H1 (cell line): ENCODE measurements around the gene ATF3. TPM values are rescaled to one million over a fixed set of nuclear protein-coding genes. Genes with fewer than 3 reads are reported as not detected.
A peak's percentile ranks its signal among the peaks of the same experiment; 100 is the strongest.

Source experiments
- CTCF ChIA-PET: fragments of 300-600 bp; sonication (Branson Sonifier 250); formaldehyde crosslinking; loops from one replicate; lab custom pipeline; 2021; ENCODE audit not compliant: partially characterized antibody; lab: Charles Lee
- POLR2A ChIA-PET: fragments of 300-600 bp; sonication (Branson Sonifier 250); formaldehyde crosslinking; loops from one replicate; lab custom pipeline; 2021; ENCODE audit warnings: inconsistent platforms; ENCODE audit not compliant: partially characterized antibody; lab: Charles Lee
- DNase-seq, 2 experiments: peaks; one replicate each; pipeline versions ENCODE4 v3.0.0 to v3.0.0-alpha.2; 2010 to 2022; ENCODE audit warnings: low spot score in 2 of 2, low read depth in 1 of 2, mixed read lengths in 1 of 2
- FAIRE-seq: peaks from 2 replicates; lab custom pipeline; 2011; peaks lifted over from hg19 to GRCh38; lab: Jason Lieb, UNC
- H2AFZ ChIP-seq: 2 replicates; pipeline ENCODE4 v1.8.1; 2012; ENCODE audit warnings: low read length, inconsistent platforms
- H2AK5ac ChIP-seq: 2 replicates; pipeline ENCODE4 v1.6.1; 2013; ENCODE audit warnings: low read depth, low read length
- H2BK120ac ChIP-seq: replicated peaks from 2 replicates; pipeline ENCODE3; 2013; ENCODE audit warnings: low read depth, low read length, inconsistent platforms
- H2BK12ac ChIP-seq: 2 replicates; pipeline ENCODE4 v1.6.1; 2013; ENCODE audit warnings: low read depth, low read length
- H2BK15ac ChIP-seq: 2 replicates; pipeline ENCODE4 v1.6.1; 2013; ENCODE audit warnings: low read length
- H2BK20ac ChIP-seq: 2 replicates; pipeline ENCODE4 v1.6.1; 2013; ENCODE audit warnings: low read length
- H2BK5ac ChIP-seq: 2 replicates; pipeline ENCODE4 v1.6.1; 2013; ENCODE audit warnings: low read depth, low read length
- H3K14ac ChIP-seq: 2 replicates; pipeline ENCODE4 v1.6.1; 2013; ENCODE audit warnings: inconsistent platforms; ENCODE audit not compliant: insufficient read length
- H3K18ac ChIP-seq: 2 replicates; pipeline ENCODE4 v1.6.1; 2013; ENCODE audit warnings: low read length; ENCODE audit errors: extremely low read depth
- H3K23ac ChIP-seq: 2 replicates; pipeline ENCODE4 v1.6.1; 2013; ENCODE audit warnings: inconsistent platforms; ENCODE audit not compliant: insufficient read length
- H3K23me2 ChIP-seq: 2 replicates; pipeline ENCODE4 v1.6.1; 2013; ENCODE audit warnings: low read depth, low read length
- H3K27ac ChIP-seq: 2 replicates; pipeline ENCODE4 v1.6.1; 2011; ENCODE audit warnings: low read depth, low read length, inconsistent platforms
- H3K27me3 ChIP-seq, 4 experiments: replicated peaks in 1 of 4; 1 replicate in 1 of 4; 2 replicates in 3 of 4; pipeline versions ENCODE4 v1.6.1 to v1.8.1; 2011 to 2013; ENCODE audit warnings: low read length in 3 of 4, mild to moderate bottlenecking in 3 of 4, inconsistent platforms in 2 of 4, mixed read lengths in 2 of 4, moderate library complexity in 1 of 4; ENCODE audit not compliant: control insufficient read depth in 3 of 4, insufficient read depth in 3 of 4; ENCODE audit errors: extremely low read depth in 1 of 4
- H3K36me3 ChIP-seq, 4 experiments: 2 replicates each; pipeline versions ENCODE4 v1.6.1 to v1.8.1; 2011 to 2013; ENCODE audit warnings: mild to moderate bottlenecking in 4 of 4, low read length in 3 of 4, moderate library complexity in 2 of 4, control low read depth in 1 of 4, inconsistent platforms in 1 of 4; ENCODE audit not compliant: insufficient read depth in 4 of 4, control insufficient read depth in 2 of 4
- H3K4ac ChIP-seq: replicated peaks from 2 replicates; pipeline ENCODE3; 2013; ENCODE audit warnings: low read length, low read depth, mixed read lengths, inconsistent platforms; ENCODE audit not compliant: insufficient read length
- H3K4me1 ChIP-seq, 4 experiments: replicated peaks in 1 of 4; 1 replicate in 1 of 4; 2 replicates in 3 of 4; pipeline versions ENCODE4 v1.6.1 to v1.8.1; 2011 to 2013; ENCODE audit warnings: low read length in 3 of 4, inconsistent platforms in 2 of 4, mixed read lengths in 1 of 4; ENCODE audit not compliant: insufficient read depth in 4 of 4, control insufficient read depth in 3 of 4
- H3K4me2 ChIP-seq, 2 experiments: 2 replicates each; pipeline versions ENCODE4 v1.6.1 to v1.8.1; 2011 to 2013; ENCODE audit warnings: low read depth in 2 of 2, low read length in 2 of 2, control low read depth in 1 of 2, inconsistent platforms in 1 of 2, mild to moderate bottlenecking in 1 of 2; ENCODE audit not compliant: insufficient read depth in 1 of 2
- H3K4me3 ChIP-seq, 4 experiments: fragments of 200-600, 300-600 bp in 1 of 4; sonication (generic), shearing (Covaris generic), sonication (Bioruptor Twin) in 1 of 4; 2 replicates each; pipeline versions ENCODE4 v1.5.1 to v1.8.1; 2011 to 2016; ENCODE audit warnings: low read length in 4 of 4, low read depth in 3 of 4, control low read depth in 2 of 4, inconsistent platforms in 2 of 4, mild to moderate bottlenecking in 2 of 4, mixed read lengths in 1 of 4, moderate library complexity in 1 of 4; ENCODE audit not compliant: insufficient read depth in 2 of 4; ENCODE audit errors: extremely low read depth in 1 of 4
- H3K56ac ChIP-seq: replicated peaks from 2 replicates; pipeline ENCODE3; 2013; ENCODE audit warnings: low read depth, mild to moderate bottlenecking, mixed read lengths, low read length, inconsistent platforms; ENCODE audit not compliant: insufficient read length
- H3K79me1 ChIP-seq: 2 replicates; pipeline ENCODE4 v1.6.1; 2013; ENCODE audit warnings: low read depth, low read length, control low read depth
- H3K79me2 ChIP-seq, 2 experiments: 2 replicates each; pipeline versions ENCODE4 v1.6.1 to v1.8.1; 2012 to 2013; ENCODE audit warnings: low read length in 2 of 2, mild to moderate bottlenecking in 2 of 2, inconsistent platforms in 1 of 2; ENCODE audit not compliant: insufficient read depth in 2 of 2, control insufficient read depth in 1 of 2
- H3K9ac ChIP-seq, 4 experiments: replicated peaks in 1 of 4; 1 replicate in 1 of 4; 2 replicates in 3 of 4; pipeline versions ENCODE4 v1.6.1 to v1.8.1; 2011 to 2013; ENCODE audit warnings: low read depth in 3 of 4, low read length in 3 of 4, control low read depth in 2 of 4, mild to moderate bottlenecking in 2 of 4, moderate library complexity in 2 of 4, inconsistent platforms in 1 of 4; ENCODE audit errors: extremely low read depth in 1 of 4
- H3K9me3 ChIP-seq, 2 experiments: 2 replicates each; pipeline versions ENCODE4 v1.6.1 to v1.8.1; 2012 to 2013; ENCODE audit warnings: mild to moderate bottlenecking in 2 of 2, moderate library complexity in 2 of 2, control low read depth in 1 of 2, inconsistent platforms in 1 of 2, low read depth in 1 of 2, low read length in 1 of 2, mixed read lengths in 1 of 2; ENCODE audit not compliant: insufficient read depth in 2 of 2
- H4K20me1 ChIP-seq, 2 experiments: replicated peaks in 1 of 2; 2 replicates each; pipeline versions ENCODE3 to v1.8.1; 2011 to 2013; ENCODE audit warnings: inconsistent platforms in 2 of 2, low read length in 2 of 2, mild to moderate bottlenecking in 1 of 2; ENCODE audit not compliant: insufficient read depth in 2 of 2, control insufficient read depth in 1 of 2
- H4K5ac ChIP-seq: 2 replicates; pipeline ENCODE4 v1.6.1; 2013; ENCODE audit warnings: low read length, low read depth, mixed read lengths, inconsistent platforms; ENCODE audit not compliant: insufficient read length
- H4K8ac ChIP-seq: 2 replicates; pipeline ENCODE4 v1.8.0; 2013; ENCODE audit warnings: mild to moderate bottlenecking, moderate library complexity, low read length, inconsistent platforms; ENCODE audit not compliant: insufficient read depth; ENCODE audit errors: extremely low read depth
- H4K91ac ChIP-seq: replicated peaks from 2 replicates; pipeline ENCODE3; 2013; ENCODE audit warnings: low read length, mixed read lengths, inconsistent platforms; ENCODE audit not compliant: insufficient read length
- BCL11A ChIP-seq, 2 experiments: IDR thresholded peaks; one replicate each; pipeline ENCODE4 v1.6.1; 2011; ENCODE audit warnings: low read depth in 2 of 2, low read length in 2 of 2, mild to moderate bottlenecking in 2 of 2
- CBX5 ChIP-seq: fragments of 300-800, 300-1000 bp; sonication (generic); IDR thresholded peaks from 2 replicates; pipeline ENCODE4 v1.7.1; 2016; ENCODE audit warnings: antibody characterized with exemption, low read length, low read depth
- CBX8 ChIP-seq: fragments of 300-800, 300-1000 bp; sonication (generic); IDR thresholded peaks from 2 replicates; pipeline ENCODE4 v1.7.1; 2016; ENCODE audit warnings: low read depth, low read length, borderline replicate concordance
- CTBP2 ChIP-seq: IDR thresholded peaks from 2 replicates; pipeline ENCODE4 v1.7.0; 2011; ENCODE audit warnings: borderline replicate concordance, mild to moderate bottlenecking, moderate library complexity, mixed read lengths, low read length; ENCODE audit not compliant: insufficient read depth, insufficient read length
- EP300 ChIP-seq, 2 experiments: IDR thresholded peaks; 1 replicate in 1 of 2; 2 replicates in 1 of 2; pipeline ENCODE4 v1.6.1; 2011 to 2012; ENCODE audit warnings: low read depth in 2 of 2, low read length in 2 of 2, mild to moderate bottlenecking in 2 of 2, borderline replicate concordance in 1 of 2, inconsistent platforms in 1 of 2, moderate library complexity in 1 of 2
- GABPA ChIP-seq: IDR thresholded peaks from 2 replicates; pipeline ENCODE4 v1.6.1; 2011; ENCODE audit warnings: mild to moderate bottlenecking, low read length, moderate library complexity, borderline replicate concordance; ENCODE audit not compliant: insufficient read depth
- WGBS, 2 experiments: shearing (Covaris generic) in 1 of 2; methylation state at CpG; one replicate each; pipeline versions ENCODE4 v1.1.6 to v1.1.7; 2013 to 2015; ENCODE audit warnings: low lambda C conversion rate in 2 of 2, mixed read lengths in 2 of 2, inconsistent platforms in 1 of 2, low coverage in 1 of 2, missing lambda C conversion rate in 1 of 2; ENCODE audit not compliant: insufficient replicate concordance in 2 of 2, insufficient coverage in 1 of 2, insufficient read length in 1 of 2; ENCODE audit errors: extremely low coverage in 1 of 2, missing lambda C conversion rate in 1 of 2; 5-methylcytosine and 5-hydroxymethylcytosine counted together
- long read RNA-seq, 2 experiments: library from RNA in 1 of 2; library from capped mRNA in 1 of 2; stranded (forward); transcript quantifications; one replicate each; pipeline ENCODE4 v2.0.0, GENCODE V29; 2021; ENCODE audit warnings: inconsistent platforms in 1 of 2
- polyA minus RNA-seq, 3 experiments: library from RNA; depleted of rRNA, polyadenylated mRNA; stranded (reverse); fragments of >200 nt; gene quantifications; 1 replicate in 2 of 3; 2 replicates in 1 of 3; pipeline ENCODE4 v1.2.3, GENCODE V29; 2011
- polyA plus RNA-seq, 7 experiments: library from polyadenylated mRNA; depleted of rRNA in 3 of 7; stranded (reverse) in 5 of 7; unstranded in 2 of 7; fragments of >200 nt in 5 of 7; fragments of 200-250 nt in 2 of 7; gene quantifications; 1 replicate in 5 of 7; 2 replicates in 1 of 7; 4 replicates in 1 of 7; pipeline versions ENCODE4 v1.2.1 to v1.2.3, GENCODE V29; 2011 to 2013; ENCODE audit warnings: missing spikeins in 2 of 7, mixed read lengths in 2 of 7
- total RNA-seq: library from RNA; stranded (reverse); fragmentation: NEBNext Ultra II Directional; extraction: Animal tissue kit (Norgen Biotek cat#: 25700); gene quantifications from 2 replicates; pipeline ENCODE4 v1.2.1, GENCODE V29; 2021
- TF ChIP-seq, protein P1 (sequence below): IDR thresholded peaks from 2 replicates; pipeline ENCODE4 v1.6.1; 2012; ENCODE audit warnings: inconsistent platforms

Gene ATF3, protein sequence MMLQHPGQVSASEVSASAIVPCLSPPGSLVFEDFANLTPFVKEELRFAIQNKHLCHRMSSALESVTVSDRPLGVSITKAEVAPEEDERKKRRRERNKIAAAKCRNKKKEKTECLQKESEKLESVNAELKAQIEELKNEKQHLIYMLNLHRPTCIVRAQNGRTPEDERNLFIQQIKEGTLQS
- total RNA-seq (21.5 and 27.7 TPM in 2 replicates), polyA plus RNA-seq (2011; rRNA removed) (12.2 and 13.5 TPM in 2 replicates), polyA minus RNA-seq (2011; rRNA and poly(A)+ RNA removed) (13.6 and 21.4 TPM in 2 replicates)
- polyA plus RNA-seq (2011; cell fraction: cytosol; rRNA removed): 17.1 TPM
- 18.7 TPM for polyA plus RNA-seq (2011; cell fraction: nucleus; rRNA removed)
- polyA plus RNA-seq (2012, experiment 1 of 2): 18.2 to 33.8 TPM (median 21.4 TPM) in 4 replicates
- 16.1 TPM for polyA plus RNA-seq (2012, experiment 2 of 2)
- polyA plus RNA-seq (2013, experiment 1 of 2): 9.1 TPM
- polyA plus RNA-seq (2013, experiment 2 of 2): 9.4 TPM
- 15.9 TPM for polyA minus RNA-seq (2011; cell fraction: cytosol; rRNA and poly(A)+ RNA removed)
- polyA minus RNA-seq (2011; cell fraction: nucleus; rRNA and poly(A)+ RNA removed): 37.1 TPM
- long read RNA-seq, experiment 1, transcript ATF3-210 (3 exons, 581 nt): major isoform, 6 of 28 reads
- long read RNA-seq, experiment 1, partial matches to known transcripts: 5 of 28 reads
- long read RNA-seq, experiment 1, other reads (novel, unspliced or antisense): 15 of 28 reads
- long read RNA-seq, experiment 2, partial matches to known transcripts: 0 of 4 reads
- long read RNA-seq, experiment 2, other reads (novel, unspliced or antisense): 4 of 4 reads

DNA sequence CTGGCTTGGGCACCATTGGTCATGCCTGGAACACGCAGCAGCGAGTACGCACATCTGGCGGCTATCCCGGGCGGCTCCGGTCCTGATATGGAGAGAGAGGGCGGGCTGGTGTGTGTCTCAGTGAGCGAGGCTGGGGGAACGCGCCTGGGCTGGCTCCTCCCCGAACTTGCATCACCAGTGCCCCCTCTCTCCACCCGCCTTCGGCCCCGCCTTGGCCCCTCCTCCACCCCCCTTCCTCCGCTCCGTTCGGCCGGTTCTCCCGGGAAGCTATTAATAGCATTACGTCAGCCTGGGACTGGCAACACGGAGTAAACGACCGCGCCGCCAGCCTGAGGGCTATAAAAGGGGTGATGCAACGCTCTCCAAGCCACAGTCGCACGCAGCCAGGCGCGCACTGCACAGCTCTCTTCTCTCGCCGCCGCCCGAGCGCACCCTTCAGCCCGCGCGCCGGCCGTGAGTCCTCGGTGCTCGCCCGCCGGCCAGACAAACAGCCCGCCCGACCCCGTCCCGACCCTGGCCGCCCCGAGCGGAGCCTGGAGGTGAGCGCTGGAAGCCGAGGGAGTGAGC is at the start of gene ATF3:
ATF3 (plus strand) TSS at position 370 of the 567 bp plus-strand sequence. CDS start 6,261 bp downstream, outside the sequence.
- Histone ChIP-seq H4K8ac (peak within 1 kb of the TSS; percentile 93), H3K9me3 (no peaks in the 10 kb centered on the region), H3K36me3 (no peaks in the 10 kb centered on the region), H4K20me1 (peaks cover 12 to 15% of the 10 kb centered on the region in 2 experiments), H3K79me1 (peaks cover 8% of the 10 kb centered on the region), H2BK5ac (peak within 1 kb of the TSS; percentile 75; the same call in 1 of the 2 replicates), H3K23ac (no peak within 1 kb of the TSS), H3K23me2 (peaks cover 18% of the 10 kb centered on the region), H2AFZ (no peak within 1 kb of the TSS), H4K91ac (peak within 1 kb of the TSS; percentile 70), H3K4me3 (peak within 1 kb of the TSS; percentile 51 to 96 (median 74)), H3K4me2 (peak within 1 kb of the TSS; percentile 96 to 97), H2BK20ac (no peak within 1 kb of the TSS), H3K14ac (peak within 1 kb of the TSS; percentile 52), H2BK12ac (peak within 1 kb of the TSS; percentile 52), H3K79me2 (peaks cover 0 to 40% of the 10 kb centered on the region in 2 experiments; a peak in 2 of 4 replicates), H3K27ac (peak within 1 kb of the TSS; percentile 71; the same call in 1 of the 2 replicates), H3K9ac (peak within 1 kb of the TSS; percentile 78 to 98 (median 79)), H3K27me3 (peaks cover 10 to 38% (median 27%) of the 10 kb centered on the region in 4 experiments; a peak in 6 of 7 replicates), H3K4me1 (peaks cover 14 to 42% (median 26%) of the 10 kb centered on the region in 4 experiments), H4K5ac (peak within 1 kb of the TSS; percentile 30), H3K4ac (no peak within 1 kb of the TSS), H3K56ac (peak within 1 kb of the TSS; percentile 64), H2BK120ac (no peak within 1 kb of the TSS), H3K18ac (peak within 1 kb of the TSS; percentile 85), H2BK15ac (peak within 1 kb of the TSS; percentile 22; the same call in 1 of the 2 replicates), H2AK5ac (no peak within 1 kb of the TSS)
- ChIA-PET POLR2A (interaction anchor here (0.6 to 6.4 kb wide), 107 partner anchors 12 to 1030 kb away, joined by 3 to 94 read pairs (median 5); partner anchors contain the start of genes BATF3, DTL, FLVCR1 and INTS7), CTCF (interaction anchor here (0.6 to 2.7 kb wide), 13 partner anchors 10 to 141 kb away, joined by 3 to 13 read pairs (median 3); no protein-coding TSS in a partner anchor)
- DNase-seq (peak; percentile 96 to 99), FAIRE-seq (no peak)
- WGBS, 2 experiments: 2% methylated on average over 36 of the region's 54 CpGs; no CpG with 5 or more reads in 1 of the 2 experiments
- TF ChIP-seq EP300 (IDR thresholded peaks at IDR 0.05; ENCODE audit: borderline replicate concordance in 1 of 2, low read depth in 2 of 2, low read length in 2 of 2): no peak
- TF ChIP-seq GABPA: no peak
- TF ChIP-seq CBX5: no peak
- TF ChIP-seq CBX8: no peak
- TF ChIP-seq BCL11A (IDR thresholded peaks at IDR 0.05; ENCODE audit: low read depth in 2 of 2, low read length in 2 of 2): no peak
- TF ChIP-seq, protein P1, sequence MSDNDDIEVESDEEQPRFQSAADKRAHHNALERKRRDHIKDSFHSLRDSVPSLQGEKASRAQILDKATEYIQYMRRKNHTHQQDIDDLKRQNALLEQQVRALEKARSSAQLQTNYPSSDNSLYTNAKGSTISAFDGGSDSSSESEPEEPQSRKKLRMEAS: peak; percentile 51
- no peak for TF ChIP-seq CTBP2
